ENCODE results near the gene RNASEH2B. TPM values are rescaled to one million over a fixed set of nuclear protein-coding genes. Genes with fewer than 3 reads are reported as not detected.
A peak's percentile ranks its signal among the peaks of the same experiment; 100 is the strongest.

The RNASEH2B gene
- total RNA-seq, 1 donor from 2014 or later: 23.6 TPM

GRCh38 chr13:50914176-50914700, 4.6 kb downstream of the RNASEH2B start:
- no peak overlapping the region for H3K4me3 Mint-ChIP-seq (ENCODE audit: unreplicated experiment)
- H3K4me3 ChIP-seq (ENCODE audit: insufficient read depth, low read depth, low read length): no peak overlapping the region
- H3K27ac ChIP-seq (ENCODE audit: low read depth, low read length): peak overlapping the region; percentile 32
- peak overlapping the region; percentile 63 for H3K4me2 ChIP-seq (ENCODE audit: low read length)
- peaks cover 20% of the 10 kb centered on the region for H4K20me1 ChIP-seq (ENCODE audit: insufficient read depth, low read length)
- peak overlapping the region; percentile 75 for H3K27ac Mint-ChIP-seq (ENCODE audit: unreplicated experiment)
- H3K27me3 ChIP-seq (ENCODE audit: insufficient read depth, low read length): no peaks in the 10 kb centered on the region
- no peaks in the 10 kb centered on the region for H3K36me3 Mint-ChIP-seq (ENCODE audit: low read depth, unreplicated experiment)
- H2AFZ ChIP-seq (ENCODE audit: low read depth, low read length): no peak overlapping the region
- TF ChIP-seq EZH2 (IDR thresholded peaks at IDR 0.05; ENCODE audit: insufficient read depth, low read length) (no peak), CTCF (IDR thresholded peaks at IDR 0.05; ENCODE audit: insufficient read depth, low read depth, low read length) (no peak)
- peaks cover 37% of the 10 kb centered on the region for H3K4me1 ChIP-seq (ENCODE audit: insufficient read depth, low read length)
- peak overlapping the region; percentile 32 for H3K9ac ChIP-seq (ENCODE audit: low read length)
- H3K9me3 ChIP-seq (ENCODE audit: insufficient read depth, low read depth, low read length): no peaks in the 10 kb centered on the region
- FAIRE-seq: peak; percentile 66
- no peaks in the 10 kb centered on the region for H3K9me3 Mint-ChIP-seq (ENCODE audit: unreplicated experiment)
- H3K4me1 Mint-ChIP-seq (ENCODE audit: low read depth, unreplicated experiment): peaks cover 34% of the 10 kb centered on the region
- H3K27me3 Mint-ChIP-seq (ENCODE audit: low read depth, unreplicated experiment): no peaks in the 10 kb centered on the region
- DNase-seq (ENCODE audit: low read depth): peak; percentile 27
- peaks cover 65% of the 10 kb centered on the region for H3K79me2 ChIP-seq (ENCODE audit: insufficient read depth, low read length)
- H3K36me3 ChIP-seq (ENCODE audit: insufficient read depth, low read length): no peaks in the 10 kb centered on the region

DNA sequence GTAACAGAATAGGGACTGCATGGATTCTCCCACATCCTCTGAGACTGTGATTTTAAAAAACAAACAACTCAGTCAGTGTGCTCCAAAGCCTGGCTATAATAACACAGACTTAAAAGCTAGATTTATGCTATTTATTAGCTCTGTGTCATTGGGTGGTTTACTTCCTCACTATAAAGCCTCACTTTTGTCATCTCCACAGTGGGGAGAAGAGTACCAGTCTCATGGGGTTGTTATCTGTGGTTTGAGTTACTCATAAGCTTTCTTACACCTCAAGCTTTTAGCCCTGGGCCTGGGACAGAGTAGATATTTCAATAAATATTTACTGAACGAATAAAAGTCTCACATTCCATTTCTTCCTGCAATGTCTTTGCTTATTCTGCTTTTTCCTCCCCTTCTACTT, 5.3 kb downstream of the RNASEH2B start:
- H3K4me3 ChIP-seq (ENCODE audit: insufficient read depth, low read depth, low read length): no peak overlapping the region
- peak overlapping the region; percentile 63 for H3K4me2 ChIP-seq (ENCODE audit: low read length)
- peaks cover 34% of the 10 kb centered on the region for H3K4me1 Mint-ChIP-seq (ENCODE audit: low read depth, unreplicated experiment)
- peaks cover 69% of the 10 kb centered on the region for H3K79me2 ChIP-seq (ENCODE audit: insufficient read depth, low read length)
- no peak overlapping the region for H3K4me3 Mint-ChIP-seq (ENCODE audit: unreplicated experiment)
- peak overlapping the region; percentile 75 for H3K27ac Mint-ChIP-seq (ENCODE audit: unreplicated experiment)
- H3K27ac ChIP-seq (ENCODE audit: low read depth, low read length): no peak overlapping the region
- FAIRE-seq (no peak), DNase-seq (ENCODE audit: low read depth) (peak; percentile 48)
- H2AFZ ChIP-seq (ENCODE audit: low read depth, low read length): no peak overlapping the region
- no peaks in the 10 kb centered on the region for H3K36me3 Mint-ChIP-seq (ENCODE audit: low read depth, unreplicated experiment)
- TF ChIP-seq EZH2 (IDR thresholded peaks at IDR 0.05; ENCODE audit: insufficient read depth, low read length) (no peak), CTCF (IDR thresholded peaks at IDR 0.05; ENCODE audit: insufficient read depth, low read depth, low read length) (no peak)
- H3K9me3 ChIP-seq (ENCODE audit: insufficient read depth, low read depth, low read length): no peaks in the 10 kb centered on the region
- peaks cover 21% of the 10 kb centered on the region for H4K20me1 ChIP-seq (ENCODE audit: insufficient read depth, low read length)
- H3K9me3 Mint-ChIP-seq (ENCODE audit: unreplicated experiment): no peaks in the 10 kb centered on the region
- H3K27me3 ChIP-seq (ENCODE audit: insufficient read depth, low read length): no peaks in the 10 kb centered on the region
- peak overlapping the region; percentile 32 for H3K9ac ChIP-seq (ENCODE audit: low read length)
- H3K27me3 Mint-ChIP-seq (ENCODE audit: low read depth, unreplicated experiment): no peaks in the 10 kb centered on the region
- no peaks in the 10 kb centered on the region for H3K36me3 ChIP-seq (ENCODE audit: insufficient read depth, low read length)
- H3K4me1 ChIP-seq (ENCODE audit: insufficient read depth, low read length): peaks cover 37% of the 10 kb centered on the region

- H3K27me3 ChIP-seq (ENCODE audit: insufficient read depth, low read length): no peaks in the 10 kb centered on the region
- H3K4me2 ChIP-seq (ENCODE audit: low read length): no peak overlapping the region
- no peaks in the 10 kb centered on the region for H3K9me3 ChIP-seq (ENCODE audit: insufficient read depth, low read depth, low read length)
- Mint-ChIP-seq H3K4me1 (ENCODE audit: low read depth, unreplicated experiment) (peaks cover 33% of the 10 kb centered on the region), H3K27ac (ENCODE audit: unreplicated experiment) (no peak overlapping the region), H3K4me3 (ENCODE audit: unreplicated experiment) (no peak overlapping the region), H3K9me3 (ENCODE audit: unreplicated experiment) (no peaks in the 10 kb centered on the region), H3K27me3 (ENCODE audit: low read depth, unreplicated experiment) (no peaks in the 10 kb centered on the region), H3K36me3 (ENCODE audit: low read depth, unreplicated experiment) (no peaks in the 10 kb centered on the region)
- H2AFZ ChIP-seq (ENCODE audit: low read depth, low read length): no peak overlapping the region
- no peaks in the 10 kb centered on the region for H3K36me3 ChIP-seq (ENCODE audit: insufficient read depth, low read length)
- H3K4me3 ChIP-seq (ENCODE audit: insufficient read depth, low read depth, low read length): no peak overlapping the region
- H3K79me2 ChIP-seq (ENCODE audit: insufficient read depth, low read length): peaks cover 71% of the 10 kb centered on the region
- no peak for DNase-seq (ENCODE audit: low read depth)
- no peak for FAIRE-seq
- no peak overlapping the region for H3K27ac ChIP-seq (ENCODE audit: low read depth, low read length)
- peaks cover 21% of the 10 kb centered on the region for H4K20me1 ChIP-seq (ENCODE audit: insufficient read depth, low read length)
- TF ChIP-seq EZH2 (IDR thresholded peaks at IDR 0.05; ENCODE audit: insufficient read depth, low read length) (no peak), CTCF (IDR thresholded peaks at IDR 0.05; ENCODE audit: insufficient read depth, low read depth, low read length) (no peak)
- H3K9ac ChIP-seq (ENCODE audit: low read length): no peak overlapping the region
- H3K4me1 ChIP-seq (ENCODE audit: insufficient read depth, low read length): peaks cover 34% of the 10 kb centered on the region
Measured at GRCh38 chr13:50915565-50915964, 6.0 kb downstream of the RNASEH2B start.
